ENCODE results near the gene CAMK1D. TPM values are rescaled to one million over a fixed set of nuclear protein-coding genes. Genes with fewer than 3 reads are reported as not detected.

Gene CAMK1D
- total and polyA plus RNA-seq, 2 experiments from 2014 or later: 4.6 to 7.2 TPM

- Histone ChIP-seq H4K20me1 (replicated peaks; ENCODE audit: insufficient read depth) (no peaks in the 10 kb centered on the region), H3K27ac (ENCODE audit: low read depth) (no peak overlapping the region), H3K36me3 (ENCODE audit: insufficient read depth) (no peaks in the 10 kb centered on the region), H3K4me2 (no peak overlapping the region), H3K27me3 (ENCODE audit: insufficient read depth) (no peaks in the 10 kb centered on the region), H3K79me2 (replicated peaks; ENCODE audit: insufficient read depth) (no peaks in the 10 kb centered on the region), H2AFZ (no peak overlapping the region), H3K4me3 (no peak overlapping the region), H3K4me1 (ENCODE audit: insufficient read depth) (no peaks in the 10 kb centered on the region), H3F3A (replicated peaks; ENCODE audit: low read depth) (no peaks in the 10 kb centered on the region), H3K9me2 (ENCODE audit: insufficient read depth) (no peaks in the 10 kb centered on the region)
- H3K27ac Mint-ChIP-seq: no peak overlapping the region; the same call in 1 of the 2 replicates
- no peaks in the 10 kb centered on the region for H3K27me3 Mint-ChIP-seq (ENCODE audit: insufficient read depth, low read depth, poor library complexity)
- no peak for DNase-seq (ENCODE audit: low spot score)
- H3K9me3 Mint-ChIP-seq: no peaks in the 10 kb centered on the region
- ATAC-seq: no peak
- no peak for TF ChIP-seq REST (IDR thresholded peaks at IDR 0.05; ENCODE audit: unreplicated experiment)
- TF ChIP-seq CREB1 (CRISPR knock-in tag; IDR thresholded peaks at IDR 0.05; ENCODE audit: low read depth): no peak
- H3K4me1 Mint-ChIP-seq: peaks cover 4% of the 10 kb centered on the region; the same call in 2 of the 3 replicates
- no peak overlapping the region for H3K4me3 Mint-ChIP-seq
- no peaks in the 10 kb centered on the region for H3K36me3 Mint-ChIP-seq (ENCODE audit: low read depth)
Observed at GRCh38 chr10:12689893-12690292, 340.5 kb downstream of the CAMK1D start.

DNA sequence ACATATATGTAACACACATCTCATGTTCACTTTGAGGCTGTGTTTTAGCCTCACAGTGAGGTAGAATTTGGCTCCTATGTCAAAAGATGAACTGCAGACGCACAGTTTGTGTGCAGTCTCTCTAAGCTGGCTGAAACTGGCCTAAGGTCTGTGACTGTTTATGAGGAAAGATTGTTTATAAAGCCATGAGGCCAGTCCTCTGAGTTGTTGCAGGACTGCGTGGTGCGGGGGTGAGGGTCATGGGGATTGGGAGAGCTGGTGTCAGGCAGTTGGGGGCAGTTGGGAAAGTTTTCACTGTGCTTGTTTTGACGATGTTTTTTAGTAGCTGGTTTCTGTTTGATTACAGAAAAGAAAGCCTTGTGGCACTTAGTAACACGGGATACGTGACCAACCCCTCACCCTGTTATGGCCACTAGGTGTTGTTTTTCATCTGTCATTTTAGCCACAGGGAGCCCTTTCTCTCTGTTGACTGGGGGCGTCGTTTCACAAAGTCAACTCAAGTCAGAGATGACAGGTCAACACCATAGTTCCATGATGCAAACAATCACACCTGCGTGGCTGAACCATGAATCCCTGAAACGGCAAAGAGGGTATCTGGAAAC is 341.3 kb downstream of the CAMK1D start:
- Histone ChIP-seq H3K4me1 (ENCODE audit: insufficient read depth) (no peaks in the 10 kb centered on the region), H3K27ac (ENCODE audit: low read depth) (0 out of 2 replicates have a peak overlapping the region, but pooled peaks have one; percentile 59), H4K20me1 (replicated peaks; ENCODE audit: insufficient read depth) (no peaks in the 10 kb centered on the region), H3K4me3 (no peak overlapping the region), H3K27me3 (ENCODE audit: insufficient read depth) (no peaks in the 10 kb centered on the region), H3K4me2 (no peak overlapping the region), H2AFZ (no peak overlapping the region), H3F3A (replicated peaks; ENCODE audit: low read depth) (no peaks in the 10 kb centered on the region), H3K36me3 (ENCODE audit: insufficient read depth) (no peaks in the 10 kb centered on the region), H3K9me2 (ENCODE audit: insufficient read depth) (no peaks in the 10 kb centered on the region), H3K79me2 (replicated peaks; ENCODE audit: insufficient read depth) (no peaks in the 10 kb centered on the region)
- H3K36me3 Mint-ChIP-seq (ENCODE audit: low read depth): no peaks in the 10 kb centered on the region
- no peak overlapping the region for H3K4me3 Mint-ChIP-seq
- H3K27ac Mint-ChIP-seq: no peak overlapping the region
- H3K9me3 Mint-ChIP-seq: no peaks in the 10 kb centered on the region
- peaks cover 4% of the 10 kb centered on the region; the same call in 2 of the 3 replicates for H3K4me1 Mint-ChIP-seq
- DNase-seq (ENCODE audit: low spot score): peak; percentile 23
- no peaks in the 10 kb centered on the region for H3K27me3 Mint-ChIP-seq (ENCODE audit: insufficient read depth, low read depth, poor library complexity)
- peak; percentile 25; the same call in 2 of the 3 replicates for ATAC-seq
- TF ChIP-seq EZH2phosphoT487 (IDR thresholded peaks at IDR 0.05; ENCODE audit: unreplicated experiment) (no peak), CREB1 (CRISPR knock-in tag; IDR thresholded peaks at IDR 0.05; ENCODE audit: low read depth) (no peak), POLR2AphosphoS5 (IDR thresholded peaks at IDR 0.05; ENCODE audit: low read depth) (no peak), ETS1 (IDR thresholded peaks at IDR 0.05) (no peak), NANOG (IDR thresholded peaks at IDR 0.05; ENCODE audit: borderline replicate concordance) (no peak), JUNB (IDR thresholded peaks at IDR 0.05; ENCODE audit: unreplicated experiment) (no peak), ZNF462 (CRISPR knock-in tag; IDR thresholded peaks at IDR 0.05) (no peak), ZNF114 (CRISPR knock-in tag; IDR thresholded peaks at IDR 0.05) (no peak), STAT1 (IDR thresholded peaks at IDR 0.05; ENCODE audit: unreplicated experiment) (no peak)
